CD4-positive, alpha-beta T cell treated with Interleukin-15 for 1 hour (primary cell): Measurements from ENCODE around the gene AP2A1.
"Not testable (repeated sequence)": the region's sequence is repeated elsewhere in the genome, so short reads cannot be mapped to it uniquely, and the experiment has no call there.

Experiments
- DNase-seq: peaks from one replicate; pipeline ENCODE4 v3.0.0-alpha.2; 2020

The AP2A1 gene

DNA sequence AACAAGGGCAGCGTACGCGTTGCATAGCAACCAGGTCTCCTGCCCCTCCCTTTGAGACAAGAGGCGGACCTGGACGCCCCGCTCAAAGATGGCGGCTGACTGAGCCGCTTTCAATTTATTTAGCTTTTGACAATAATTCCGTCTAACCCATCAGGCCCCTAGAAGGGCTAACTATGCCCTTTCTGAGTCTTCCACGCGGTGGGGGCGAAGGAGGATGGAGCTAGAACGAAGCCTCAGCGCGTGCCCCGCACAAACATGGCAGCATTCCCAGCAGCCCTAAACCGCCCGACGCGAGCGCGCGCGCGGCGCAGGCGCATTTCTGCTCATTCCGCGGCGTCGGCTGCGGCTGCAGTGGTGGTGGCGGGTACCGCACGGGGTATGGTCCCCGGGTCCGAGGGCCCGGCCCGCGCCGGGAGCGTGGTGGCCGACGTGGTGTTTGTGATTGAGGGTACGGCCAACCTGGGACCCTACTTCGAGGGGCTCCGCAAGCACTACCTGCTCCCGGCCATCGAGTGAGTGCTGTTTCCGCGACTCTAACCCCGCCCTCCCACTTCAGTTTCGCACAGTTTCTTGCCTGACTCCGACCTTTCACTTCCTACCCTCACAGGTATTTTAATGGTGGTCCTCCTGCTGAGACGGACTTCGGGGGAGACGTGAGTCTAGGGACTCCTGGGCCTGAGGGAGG lies 51.3 kb downstream of the AP2A1 start, which contains the start of gene MED25:
TSS of gene MED25 (plus strand) at position 326 of the 685 bp plus-strand sequence. CDS start at position 379, 53 bp downstream.
- DNase-seq = peak; percentile 91

DNA sequence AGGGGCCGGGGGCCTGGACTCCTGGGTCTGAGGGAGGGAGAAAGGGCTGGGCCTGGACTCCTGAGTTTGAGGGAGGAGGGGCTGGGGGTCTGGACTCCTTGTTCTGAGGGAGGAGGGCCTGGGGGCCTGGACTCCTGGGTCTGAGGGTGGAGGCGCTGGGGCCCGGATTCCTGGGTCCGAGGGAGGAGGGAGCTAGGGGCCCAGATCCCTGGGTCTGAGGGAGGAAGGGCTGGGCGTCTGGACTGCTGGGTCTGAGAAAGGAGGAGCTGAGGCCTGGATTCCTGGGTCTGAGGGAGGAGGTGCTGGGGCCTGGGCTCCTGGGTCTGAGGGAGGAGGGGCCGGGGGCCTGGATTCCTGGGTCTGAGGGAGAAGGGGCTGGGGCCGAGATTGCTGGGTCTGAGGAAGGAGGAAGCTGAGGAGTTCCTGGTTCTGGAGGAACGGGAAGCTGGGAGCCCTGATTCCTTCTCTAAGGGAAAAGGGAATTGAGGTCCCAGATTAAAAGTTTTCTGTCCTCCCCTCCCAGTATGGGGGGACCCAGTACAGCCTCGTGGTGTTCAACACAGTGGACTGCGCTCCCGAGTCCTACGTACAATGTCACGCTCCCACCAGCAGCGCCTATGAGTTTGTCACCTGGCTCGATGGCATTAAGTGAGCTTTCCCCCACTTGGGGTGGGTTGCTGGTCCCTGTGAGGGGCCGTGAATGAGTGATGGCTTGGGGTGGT lies 52.0 kb downstream of the AP2A1 start:
- no peak for DNase-seq

DNA sequence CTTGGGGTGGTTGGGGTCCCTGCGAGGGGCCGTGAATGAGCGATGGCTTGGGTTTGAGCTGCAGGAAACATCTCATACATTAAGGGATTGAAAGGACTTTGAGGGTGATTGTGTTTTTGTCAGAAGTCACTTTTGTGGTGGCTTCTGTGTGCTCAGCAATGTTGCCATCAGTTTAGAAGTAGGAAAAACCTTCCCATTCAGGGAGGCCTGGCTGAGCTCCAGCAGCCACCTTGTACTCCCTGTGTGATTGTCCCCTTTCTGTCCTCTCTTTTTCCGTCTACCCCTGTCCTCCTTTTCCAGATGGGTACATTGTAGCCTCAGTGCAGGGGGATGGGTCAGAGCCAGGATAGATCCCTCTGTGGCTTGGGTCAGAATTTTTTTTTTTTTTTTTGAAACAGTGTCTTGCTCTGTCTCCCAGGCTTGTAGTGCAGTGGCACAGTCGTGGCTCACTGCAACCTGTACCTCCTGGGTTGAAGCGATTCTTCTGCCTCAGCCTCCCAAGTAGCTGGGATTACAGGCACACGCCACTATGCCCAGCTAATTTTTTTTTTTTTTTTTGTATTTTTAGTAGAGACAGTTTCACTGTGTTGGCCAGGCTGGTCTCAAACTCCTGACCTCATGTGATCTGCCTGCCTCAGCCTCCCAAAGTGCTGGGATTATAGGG lies 52.8 kb downstream of the AP2A1 start:
- DNase-seq = not testable (repeated sequence)

DNA sequence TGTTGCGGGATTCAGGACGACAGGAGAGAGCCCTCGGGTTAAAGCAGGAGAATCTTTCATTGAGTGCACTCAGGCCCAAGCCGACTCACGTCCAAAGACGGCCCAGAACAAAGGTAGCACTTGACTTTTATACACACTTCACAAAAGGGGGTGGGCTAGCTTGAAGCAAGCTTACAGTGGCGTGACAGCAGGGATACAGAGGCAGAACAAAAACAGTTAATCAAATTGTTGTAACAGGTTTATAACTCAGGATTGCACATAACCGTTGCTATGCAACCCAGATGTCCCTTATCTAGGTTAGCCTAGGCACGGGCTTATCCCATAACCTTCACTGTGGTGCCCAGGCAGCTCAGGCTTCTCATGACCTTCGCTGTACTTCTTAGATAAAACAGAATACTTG lies 53.3 kb downstream of the AP2A1 start:
- no peak for DNase-seq

DNA sequence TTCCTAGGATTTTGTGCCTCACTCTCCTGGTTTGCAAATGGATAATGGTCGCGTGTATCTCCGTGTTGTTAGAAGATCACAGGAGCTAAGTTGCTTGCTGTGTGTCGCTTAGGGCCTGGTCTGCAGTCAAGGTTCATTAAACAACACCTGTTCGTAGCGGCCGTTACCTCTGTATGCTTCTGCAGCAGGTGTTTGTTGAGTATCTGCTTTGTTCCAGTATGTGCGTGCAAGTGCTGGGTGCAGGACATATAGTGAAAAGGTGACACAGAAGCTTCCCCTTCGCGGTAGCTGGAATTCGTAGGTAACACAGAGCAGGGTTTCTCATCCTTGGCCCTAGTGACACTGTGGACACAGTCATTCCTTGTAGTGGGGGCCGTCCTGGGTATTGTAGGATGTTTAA lies 56.7 kb downstream of the AP2A1 start:
- DNase-seq = no peak

DNA sequence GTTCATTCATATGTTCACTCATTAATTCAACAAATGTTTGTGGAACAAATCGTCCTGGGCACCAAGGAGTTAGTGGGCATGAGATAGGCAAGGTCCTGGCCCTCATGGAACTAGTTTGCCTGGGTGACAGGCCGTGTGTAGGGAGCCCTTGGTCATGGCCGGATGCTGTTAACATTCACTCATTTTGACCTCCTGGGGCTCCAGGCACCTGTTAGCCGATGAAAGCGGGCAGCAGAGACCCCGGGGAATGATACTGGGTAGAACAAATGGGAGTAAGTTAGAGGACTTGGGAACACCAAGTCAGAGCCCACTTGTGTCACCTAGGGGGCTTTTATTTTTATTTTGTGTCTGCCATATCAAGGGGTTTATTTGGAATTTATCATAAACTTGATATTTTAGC lies 57.9 kb downstream of the AP2A1 start:
- no peak for DNase-seq

DNA sequence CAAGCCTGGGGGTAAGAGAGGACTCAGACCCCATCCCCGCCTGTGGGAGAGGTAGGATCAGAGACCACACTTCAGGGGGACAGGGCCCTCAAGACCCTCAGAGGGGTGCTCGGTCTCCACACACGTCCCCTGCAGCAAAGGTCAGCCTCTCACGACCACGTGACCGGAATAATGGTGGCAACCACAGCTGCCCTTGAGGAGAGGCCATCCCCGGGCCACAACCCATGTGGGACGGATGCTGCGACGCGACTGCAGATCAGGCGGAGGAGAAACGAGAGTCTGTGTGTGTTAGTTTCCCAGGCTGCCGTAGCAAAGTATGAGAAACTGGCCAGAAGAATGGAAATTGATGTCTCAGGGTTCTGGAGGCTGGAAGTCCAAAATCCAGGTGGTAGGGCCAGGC lies 60.2 kb downstream of the AP2A1 start:
- DNase-seq = no peak

DNA sequence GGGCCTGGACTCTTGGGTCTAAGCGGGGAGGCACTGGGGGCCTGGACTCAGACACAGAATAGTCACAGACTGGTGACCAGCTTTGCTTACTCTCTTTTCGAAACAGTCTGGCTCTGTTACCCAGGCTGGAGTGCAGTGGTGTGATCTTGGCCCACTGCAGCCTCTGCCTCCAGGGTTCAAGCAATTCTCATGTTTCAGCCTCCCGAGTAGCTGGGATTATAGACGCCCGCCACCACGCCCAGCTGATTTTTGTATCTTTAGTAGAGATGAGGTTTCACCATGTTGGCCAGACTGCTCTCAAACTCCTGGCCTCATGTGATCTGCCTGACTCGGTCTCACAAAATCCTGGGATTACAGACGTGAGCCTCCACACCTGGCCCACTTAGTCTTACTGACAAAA lies 62.4 kb downstream of the AP2A1 start:
- DNase-seq = no peak

DNA sequence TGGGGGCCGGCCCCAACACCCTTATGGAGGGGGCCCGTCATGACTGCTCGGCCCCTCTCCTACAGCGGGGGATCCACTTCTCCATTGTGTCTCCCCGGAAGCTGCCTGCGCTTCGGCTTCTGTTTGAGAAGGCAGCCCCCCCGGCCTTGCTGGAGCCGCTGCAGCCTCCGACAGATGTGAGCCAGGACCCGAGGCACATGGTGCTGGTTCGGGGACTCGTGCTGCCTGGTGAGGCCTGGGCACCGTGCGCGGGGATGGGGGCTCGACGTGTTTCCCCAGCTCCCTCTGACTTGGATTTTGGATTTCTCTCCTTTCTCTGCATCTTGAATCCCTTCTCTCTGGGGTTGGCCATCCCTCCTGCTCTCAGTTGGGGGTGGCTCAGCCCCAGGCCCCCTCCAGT lies 62.9 kb downstream of the AP2A1 start:
- no peak for DNase-seq

DNA sequence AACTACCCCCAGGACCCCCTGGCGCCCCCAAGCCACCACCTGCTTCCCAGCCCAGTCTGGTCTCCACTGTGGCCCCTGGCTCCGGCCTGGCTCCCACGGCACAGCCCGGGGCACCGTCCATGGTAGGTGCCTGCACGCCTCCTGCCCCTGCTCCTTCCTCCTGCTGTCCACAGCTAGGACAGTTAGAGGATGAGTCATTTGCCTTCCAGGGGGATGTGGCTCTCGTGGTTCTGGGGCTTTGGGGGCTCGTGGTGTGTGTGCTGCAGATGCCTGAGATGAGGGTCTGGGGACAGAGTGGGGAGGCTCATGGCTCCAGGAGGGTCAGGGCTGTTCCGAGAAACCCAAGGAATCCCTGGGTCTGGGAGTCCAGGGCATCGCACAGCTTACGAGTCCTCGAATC lies 64.0 kb downstream of the AP2A1 start:
- no peak for DNase-seq

DNA sequence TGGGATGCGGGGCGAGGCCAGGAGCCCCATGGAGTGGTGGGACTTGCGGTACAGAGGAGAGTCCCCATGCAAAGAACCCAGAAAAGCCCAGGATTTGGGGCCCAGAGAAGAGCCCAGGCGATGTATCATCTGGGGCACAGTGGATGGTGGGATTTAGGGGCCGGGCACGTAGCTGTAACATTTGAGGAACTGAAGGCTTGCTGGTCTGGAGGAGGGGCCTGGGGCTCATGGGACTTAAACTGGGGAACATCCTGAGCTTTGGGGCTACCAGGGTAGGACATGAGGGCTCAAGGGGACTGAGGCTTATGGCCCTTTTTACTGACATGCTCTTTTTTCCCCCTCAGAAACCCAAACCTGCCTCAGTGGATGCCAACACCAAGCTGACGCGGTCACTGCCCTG lies 64.8 kb downstream of the AP2A1 start:
- DNase-seq = no peak

DNA sequence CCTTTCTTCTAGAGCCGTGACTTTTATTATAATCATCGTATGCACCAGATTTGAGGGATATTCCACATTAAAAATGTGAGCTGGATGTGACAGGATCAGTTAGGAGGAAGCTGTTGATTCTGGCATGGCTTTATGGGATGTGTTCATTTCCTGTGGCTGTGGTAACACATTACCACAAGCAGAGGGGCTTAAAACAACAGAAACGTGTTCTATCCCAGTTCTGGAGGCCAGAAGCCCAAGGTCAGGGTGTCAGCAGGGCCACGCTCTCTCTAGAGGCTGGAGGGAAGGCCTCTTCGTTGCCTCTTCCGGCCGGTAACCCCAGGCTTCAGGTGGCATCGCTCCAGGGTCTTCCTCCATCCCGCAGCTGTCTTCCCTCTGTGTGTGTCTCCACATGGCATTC lies 65.8 kb downstream of the AP2A1 start:
- DNase-seq = no peak

DNA sequence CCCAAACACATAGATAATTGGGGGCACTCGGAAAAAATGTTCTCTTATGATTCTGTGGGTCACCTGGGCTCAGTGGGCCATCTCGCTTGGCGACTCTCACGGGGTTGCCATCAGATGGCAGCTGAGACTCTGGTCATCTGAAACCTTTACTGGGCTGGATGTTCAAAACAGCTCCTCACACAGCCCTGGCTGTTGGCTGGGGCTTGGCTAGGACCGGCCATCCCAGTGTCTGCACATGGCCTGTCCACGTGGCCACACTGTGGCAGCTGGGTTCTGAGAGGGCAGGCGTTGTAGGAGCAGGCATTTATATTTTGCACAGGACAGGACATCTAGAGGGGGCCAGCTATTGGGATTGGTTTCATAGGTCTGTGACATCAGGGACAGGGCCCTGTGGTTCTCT lies 66.8 kb downstream of the AP2A1 start:
- no peak for DNase-seq

DNA sequence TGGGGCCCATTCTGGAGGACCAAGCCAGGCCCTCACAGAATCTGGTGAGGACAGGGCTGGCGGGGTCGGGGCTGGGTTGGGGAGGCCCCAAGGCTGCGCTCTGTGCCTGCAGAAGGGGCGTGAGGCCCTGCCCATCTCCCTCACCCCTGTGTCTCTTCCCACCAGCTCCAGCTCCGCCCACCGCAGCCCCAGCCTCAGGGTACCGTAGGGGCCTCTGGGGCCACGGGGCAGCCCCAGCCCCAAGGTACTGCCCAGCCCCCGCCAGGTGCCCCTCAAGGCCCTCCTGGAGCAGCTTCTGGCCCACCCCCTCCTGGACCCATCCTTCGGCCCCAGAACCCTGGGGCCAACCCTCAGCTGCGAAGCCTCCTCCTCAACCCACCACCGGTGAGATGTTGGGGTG lies 68.8 kb downstream of the AP2A1 start:
- DNase-seq = no peak

DNA sequence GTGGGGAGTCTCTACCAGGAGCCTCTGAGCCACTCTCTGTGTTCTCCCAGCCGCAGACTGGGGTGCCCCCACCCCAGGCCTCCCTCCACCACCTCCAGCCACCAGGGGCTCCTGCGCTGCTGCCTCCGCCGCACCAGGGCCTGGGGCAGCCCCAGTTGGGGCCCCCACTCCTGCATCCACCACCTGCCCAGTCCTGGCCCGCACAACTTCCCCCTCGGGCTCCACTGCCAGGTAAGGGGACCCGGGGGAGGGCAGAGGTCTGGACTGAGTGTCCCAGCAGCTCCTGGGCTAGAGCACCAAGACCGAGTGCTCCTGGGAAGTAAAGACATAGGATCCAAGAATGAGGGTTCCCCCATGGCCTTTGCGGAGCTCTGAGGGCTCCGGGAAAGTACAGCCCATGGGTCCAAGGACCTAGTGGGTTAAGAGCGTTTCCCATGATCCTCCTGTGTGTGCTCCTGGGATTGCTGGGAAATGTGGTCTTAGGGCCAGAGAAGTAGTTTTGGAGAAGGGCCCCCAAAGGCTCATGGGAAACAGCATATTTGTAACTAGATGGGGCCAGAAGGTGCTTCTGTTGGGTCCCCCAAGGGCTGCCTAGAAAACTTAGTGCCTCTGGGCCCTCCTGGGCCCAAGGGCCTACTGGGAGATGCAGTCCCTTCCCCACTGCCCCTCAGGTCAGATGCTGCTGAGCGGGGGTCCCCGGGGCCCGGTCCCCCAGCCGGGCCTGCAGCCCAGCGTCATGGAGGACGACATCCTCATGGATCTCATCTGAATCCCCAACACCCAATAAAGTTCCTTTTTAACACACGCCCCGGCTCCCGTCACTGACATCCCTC lies 69.6 kb downstream of the AP2A1 start:
- DNase-seq = no peak

DNA sequence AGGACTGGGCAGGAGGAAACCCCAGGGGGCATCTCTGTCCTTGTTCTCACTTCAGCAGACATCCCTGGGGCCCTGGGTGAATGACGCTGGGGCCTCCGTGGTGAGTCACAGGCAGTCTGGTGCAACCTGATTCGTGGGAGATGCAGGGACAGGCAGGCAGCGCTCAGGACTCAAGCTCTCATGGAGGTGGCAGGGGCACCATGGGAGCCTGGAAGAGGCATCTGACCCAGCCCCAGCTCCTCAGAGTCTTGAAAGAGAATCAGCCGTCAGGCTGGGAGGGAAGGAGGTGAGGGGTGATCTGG lies 70.2 kb downstream of the AP2A1 start:
- DNase-seq = no peak

DNA sequence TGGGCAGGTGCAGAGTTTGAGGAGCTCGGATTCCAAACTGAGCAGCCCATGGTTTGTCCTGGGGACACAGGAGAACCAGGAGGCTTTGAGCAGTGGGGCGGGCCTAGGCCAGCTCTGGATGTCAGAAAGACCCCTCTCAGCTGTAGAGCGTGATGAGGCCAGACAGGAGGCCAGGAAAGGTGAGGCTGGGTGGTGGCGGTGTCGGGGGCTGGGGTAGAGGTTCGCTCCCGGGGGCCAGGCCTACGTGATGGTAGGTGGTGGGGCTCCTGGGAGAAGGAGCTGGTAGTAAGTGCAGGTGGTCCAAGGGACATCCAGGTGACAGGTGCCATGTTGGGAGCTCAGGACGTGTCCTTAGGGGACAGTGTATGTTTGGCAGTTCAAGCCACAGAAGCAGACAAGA lies 70.6 kb downstream of the AP2A1 start:
- DNase-seq = no peak

DNA sequence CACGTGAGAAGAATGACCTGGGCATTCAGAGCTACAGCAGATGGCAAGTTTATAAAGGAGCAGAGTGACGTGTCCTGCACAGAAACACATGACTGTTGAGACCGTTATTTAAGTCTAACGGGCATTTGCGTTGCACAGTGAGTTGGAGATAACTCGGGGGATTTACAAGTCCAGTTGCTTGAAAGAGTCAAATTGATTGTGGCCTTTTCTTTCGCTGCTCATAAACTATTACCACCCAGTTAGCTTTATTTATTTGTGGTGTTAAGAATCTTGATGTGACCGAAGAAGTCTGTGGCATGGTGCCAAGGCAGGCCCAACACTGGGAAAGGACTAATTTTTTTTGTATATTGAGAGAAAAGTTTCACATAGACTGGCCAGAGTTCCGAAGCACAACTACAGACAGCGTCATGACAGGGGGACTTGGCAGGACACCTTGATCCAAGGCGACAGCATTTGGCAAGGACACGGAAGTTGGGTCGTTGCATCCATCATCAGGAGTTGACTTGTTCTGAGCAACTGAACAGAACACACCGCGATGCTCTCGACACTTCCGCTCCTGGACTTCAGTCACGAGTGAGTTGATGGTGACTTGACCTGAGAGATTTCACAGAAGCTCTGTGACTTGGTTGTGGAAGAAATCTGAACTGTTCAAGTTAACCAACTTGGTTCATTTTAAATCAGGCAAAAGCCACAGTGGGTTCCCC lies 72.2 kb downstream of the AP2A1 start:
- no peak for DNase-seq

DNA sequence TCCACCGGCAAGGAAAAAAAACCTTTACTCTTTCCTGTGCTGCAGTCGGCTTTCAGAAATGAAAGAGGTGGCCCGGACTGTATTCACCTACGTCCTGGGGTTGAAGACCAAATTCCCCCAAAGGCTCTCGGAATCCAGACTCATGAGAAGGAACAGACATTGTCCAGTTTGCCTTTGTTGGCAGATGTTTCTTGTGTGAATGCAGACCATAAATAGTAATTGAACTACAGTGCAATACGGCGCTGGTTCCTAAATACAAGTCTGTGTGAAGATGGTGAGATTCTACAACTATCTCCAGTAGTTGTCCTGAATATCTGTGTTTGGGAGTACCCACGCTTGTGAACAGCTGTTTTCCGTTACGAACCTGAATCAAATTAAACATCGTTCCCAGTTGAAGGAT lies 72.9 kb downstream of the AP2A1 start:
- no peak for DNase-seq

DNA sequence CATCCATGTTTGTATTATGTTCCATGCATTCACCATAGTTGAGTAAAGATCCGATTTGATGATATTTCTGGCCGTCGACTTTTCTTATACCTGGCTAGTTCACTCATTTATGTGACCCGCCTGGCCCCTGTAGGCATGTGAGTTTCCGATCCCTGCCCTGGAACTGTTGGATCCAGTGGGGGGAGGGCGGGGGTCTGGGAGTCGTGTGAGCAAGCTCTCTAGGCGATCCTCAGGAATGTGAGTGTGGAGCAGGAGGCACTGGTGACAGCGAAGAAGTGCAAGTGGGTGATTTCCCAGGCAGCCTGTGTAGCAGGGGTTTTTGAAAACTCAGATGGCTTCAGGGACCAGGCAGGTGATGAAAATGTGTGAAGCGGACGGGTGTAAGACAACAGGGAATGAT lies 73.5 kb downstream of the AP2A1 start:
- no peak for DNase-seq

DNA sequence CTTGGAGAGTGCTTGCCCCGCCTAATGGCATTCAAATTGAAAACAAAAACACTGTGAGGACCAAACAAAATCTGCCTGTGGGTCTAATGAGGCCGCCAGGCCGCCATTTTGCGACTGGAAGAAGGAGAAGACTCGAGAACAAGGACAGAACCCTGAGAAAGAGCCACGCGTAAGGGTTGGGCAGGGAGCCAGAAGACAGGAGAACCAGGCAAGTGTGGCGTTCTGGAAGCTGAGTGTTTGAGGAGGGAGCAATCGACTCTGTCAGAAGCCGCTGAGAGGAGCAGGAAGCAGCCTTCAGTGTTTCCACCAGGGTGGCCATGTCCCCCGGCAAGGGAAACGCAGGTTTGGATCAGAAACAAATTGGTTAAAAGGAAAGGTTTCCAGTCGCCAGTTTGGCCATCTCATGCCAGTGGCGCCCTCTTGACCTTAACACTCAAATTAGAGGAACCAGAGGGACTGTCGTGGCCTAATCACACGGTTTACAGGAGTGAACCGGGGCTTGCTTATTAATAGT lies 74.0 kb downstream of the AP2A1 start:
- DNase-seq = no peak

DNA sequence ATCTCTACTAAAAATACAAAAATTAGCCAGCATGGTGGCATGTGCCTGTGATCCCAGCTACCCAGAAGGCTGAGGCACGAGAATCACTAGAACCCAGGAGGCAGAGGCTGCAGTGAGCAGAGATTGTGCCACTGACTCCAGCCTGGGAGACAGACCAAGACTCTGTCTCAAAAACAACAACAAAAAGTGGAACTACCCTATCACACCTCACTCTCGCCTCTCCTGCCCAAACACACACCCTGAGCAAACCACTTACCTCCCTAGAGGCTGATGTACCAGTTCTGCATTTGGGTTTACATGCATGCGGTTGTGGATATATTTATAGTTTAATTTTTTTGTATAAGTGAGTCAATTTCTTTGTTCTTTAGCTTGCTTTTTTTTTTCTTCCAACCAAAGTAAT lies 76.5 kb downstream of the AP2A1 start:
- peak; percentile 56 for DNase-seq
